ENCODE measurements around the gene CLPTM1L.

DNA sequence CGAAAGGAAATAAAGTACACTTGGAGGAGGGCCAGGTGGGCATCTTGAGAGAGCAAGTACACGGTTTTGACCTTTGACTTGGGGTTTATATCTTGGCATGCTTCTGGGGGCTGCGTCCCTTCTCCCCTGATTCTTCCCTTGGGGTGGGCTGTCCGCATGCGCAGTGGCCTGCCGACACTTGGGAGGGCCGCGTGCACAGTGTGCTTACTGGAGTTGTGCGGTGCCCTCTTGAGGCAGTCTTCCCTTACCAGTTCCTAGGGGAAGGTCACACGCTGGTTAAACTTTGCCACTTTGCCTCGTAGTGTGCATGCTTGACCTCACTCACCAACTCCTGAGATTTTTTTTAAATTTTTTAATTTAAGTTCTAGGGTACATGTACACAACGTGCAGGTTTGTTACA lies 4.3 kb upstream of the CLPTM1L start:
- no peak for TF ChIP-seq SUZ12 (IDR thresholded peaks at IDR 0.05)
- TF ChIP-seq ELF4 (IDR thresholded peaks at IDR 0.05): no peak
- TF ChIP-seq ZNF384 (IDR thresholded peaks at IDR 0.05): no peak
- TF ChIP-seq FOXA1 (IDR thresholded peaks at IDR 0.05): no peak
- TF ChIP-seq ARNT (IDR thresholded peaks at IDR 0.05): no peak
- no peak for TF ChIP-seq FOXM1 (IDR thresholded peaks at IDR 0.05; ENCODE audit: borderline replicate concordance)
- TF ChIP-seq CTBP1 (IDR thresholded peaks at IDR 0.05; ENCODE audit: borderline replicate concordance): no peak
- TF ChIP-seq NFRKB (IDR thresholded peaks at IDR 0.05): no peak
- no peak for TF ChIP-seq BHLHE40 (IDR thresholded peaks at IDR 0.05; ENCODE audit: borderline replicate concordance)
- TF ChIP-seq HDGF (IDR thresholded peaks at IDR 0.05; ENCODE audit: borderline replicate concordance): no peak
- no peak for TF ChIP-seq TARDBP (IDR thresholded peaks at IDR 0.05)
- no peak for TF ChIP-seq SP1 (IDR thresholded peaks at IDR 0.05)

Measured in HEK293T (cell line).